Measurements from ENCODE around the gene MLLT6. TPM values are rescaled to one million over a fixed set of nuclear protein-coding genes. Genes with fewer than 3 reads are reported as not detected.

Gene MLLT6
- total RNA-seq, 1 donor from 2014 or later = 71.9 TPM

GRCh38 chr17:38733982-38734973 lies 29.2 kb downstream of the MLLT6 start:
- ATAC-seq (ENCODE audit: poor library complexity) = no peak
- no peak for DNase-seq
- intact Hi-C loops (cut with DNase I) = no loop called here

GRCh38 chr17:38735161-38735997 lies 30.3 kb downstream of the MLLT6 start:
- ATAC-seq (ENCODE audit: poor library complexity) (peak; percentile 32), DNase-seq (peak; percentile 79)
- intact Hi-C loops (cut with DNase I) = loop anchor here (5.0 kb wide), 1 partner anchor 33 kb away; no protein-coding TSS in a partner anchor

- DNase-seq (no peak), ATAC-seq (ENCODE audit: poor library complexity) (no peak)
- intact Hi-C loops (cut with DNase I) = loop anchor here (5.0 kb wide), 1 partner anchor 36 kb away; no protein-coding TSS in a partner anchor
Measured at GRCh38 chr17:38738007-38738662, 33.1 kb downstream of the MLLT6 start.

GRCh38 chr17:38738686-38739085 lies 33.6 kb downstream of the MLLT6 start:
- no peak for ATAC-seq (ENCODE audit: poor library complexity)
- intact Hi-C loops (cut with DNase I) = loop anchor here (5.0 kb wide), 1 partner anchor 36 kb away; no protein-coding TSS in a partner anchor
- no peak for DNase-seq

GRCh38 chr17:38739305-38739704 lies 34.2 kb downstream of the MLLT6 start:
- DNase-seq = no peak
- intact Hi-C loops (cut with DNase I) = loop anchor here (5.0 kb wide), 1 partner anchor 37 kb away; no protein-coding TSS in a partner anchor

DNA sequence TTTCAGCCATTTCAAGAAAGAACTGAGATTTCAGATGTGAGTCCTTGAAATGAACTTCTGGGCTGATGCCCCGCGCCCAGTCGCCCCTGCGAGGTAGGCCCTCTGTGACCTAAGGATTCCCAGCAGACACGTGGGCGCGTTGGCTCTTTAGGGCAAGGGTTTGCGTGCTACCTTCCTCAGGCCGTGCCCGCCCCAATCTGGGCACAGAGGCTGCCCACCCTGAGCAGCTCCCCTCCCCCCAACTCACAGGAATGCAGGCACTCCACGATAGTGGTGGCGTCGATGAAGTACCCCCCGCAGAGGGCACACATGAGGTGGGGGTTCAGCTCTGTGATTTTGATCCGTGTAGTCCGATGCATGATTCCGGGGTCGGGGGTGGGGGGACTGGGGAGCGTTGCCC lies 35.0 kb downstream of the MLLT6 start:
- DNase-seq (no peak), ATAC-seq (ENCODE audit: poor library complexity) (no peak)
- intact Hi-C loops (cut with DNase I) = no loop called here

More at GRCh38 chr17:38739305-38739704, 34.2 kb downstream of the MLLT6 start:
- ATAC-seq (ENCODE audit: poor library complexity) = no peak

- intact Hi-C loops (cut with DNase I) = no loop called here
- ATAC-seq (ENCODE audit: poor library complexity) (no peak), DNase-seq (no peak)
Measured at GRCh38 chr17:38740806-38741205, 35.7 kb downstream of the MLLT6 start.

GRCh38 chr17:38741461-38741860 lies 36.4 kb downstream of the MLLT6 start:
- ATAC-seq (ENCODE audit: poor library complexity) = peak; percentile 8
- DNase-seq = no peak
- intact Hi-C loops (cut with DNase I) = no loop called here

DNA sequence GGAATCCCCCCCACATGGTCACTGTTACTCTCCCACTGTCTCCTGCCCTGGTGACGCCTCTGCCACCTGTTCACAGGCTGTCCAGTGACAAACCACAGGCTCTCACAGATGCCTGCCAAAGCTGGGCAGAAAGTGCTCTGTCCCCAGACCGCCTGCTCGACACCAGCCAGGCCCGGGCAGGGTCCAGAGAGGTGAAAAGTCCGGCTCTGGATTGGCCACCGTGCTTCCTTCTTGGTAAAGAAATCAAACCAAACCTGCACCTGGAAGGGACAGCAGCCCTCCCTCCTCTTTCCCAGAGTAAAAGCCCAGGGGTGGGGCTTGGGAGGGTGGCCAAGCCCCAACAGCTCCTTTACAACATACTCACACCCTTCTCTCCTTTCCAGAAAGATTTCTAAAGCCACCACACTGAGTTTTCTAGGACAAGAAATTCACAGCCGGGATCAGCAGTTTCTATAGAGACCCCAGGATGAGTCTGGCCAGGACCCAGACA lies 36.9 kb downstream of the MLLT6 start:
- peak; percentile 61 for DNase-seq
- ATAC-seq (ENCODE audit: poor library complexity) = peak; percentile 75
- intact Hi-C loops (cut with DNase I) = no loop called here

DNA sequence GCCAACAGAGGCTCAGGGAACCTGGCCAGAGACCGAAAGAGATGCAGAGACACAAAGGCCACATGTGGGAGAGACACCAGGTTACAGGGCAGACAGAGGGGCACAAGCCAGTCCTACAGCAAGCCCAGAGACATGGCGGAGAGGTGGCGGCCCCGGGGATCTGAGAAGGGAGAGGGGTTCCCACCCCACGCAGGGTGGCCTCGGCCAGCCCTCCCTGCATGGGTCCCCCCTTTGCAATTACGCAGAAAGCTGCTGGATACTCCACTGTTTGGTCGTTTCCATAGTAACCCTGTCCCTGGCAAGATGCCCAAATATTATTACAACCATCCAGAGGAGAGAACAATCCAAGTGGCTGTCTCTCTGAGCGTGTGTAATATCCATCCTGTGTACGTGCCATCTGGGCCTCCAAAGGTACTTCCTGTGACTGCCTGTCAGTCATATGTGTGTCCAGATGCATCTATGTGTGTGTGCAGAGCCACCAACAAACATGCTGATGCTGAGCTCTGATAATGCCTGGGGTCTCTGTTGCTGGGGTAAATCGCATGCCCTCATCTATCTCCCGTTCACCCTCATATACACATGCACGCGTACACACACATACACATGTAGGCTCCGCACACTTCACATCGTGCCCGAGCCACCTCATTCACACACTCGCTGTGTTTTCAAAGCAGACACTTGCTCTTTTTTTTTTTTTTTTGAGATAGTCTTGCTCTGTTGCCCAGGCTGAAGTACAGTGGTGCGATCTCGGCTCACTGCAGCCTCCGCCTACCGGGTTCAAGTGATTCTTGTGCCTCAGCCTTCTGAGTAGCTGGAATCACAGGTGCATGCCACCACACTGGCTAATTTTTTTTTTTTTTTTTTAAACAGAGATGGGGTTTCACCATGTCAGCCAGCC lies 37.6 kb downstream of the MLLT6 start:
- DNase-seq (peak; percentile 50), ATAC-seq (ENCODE audit: poor library complexity) (peak; percentile 68)
- intact Hi-C loops (cut with DNase I) = no loop called here

GRCh38 chr17:38743556-38744171 lies 38.6 kb downstream of the MLLT6 start:
- intact Hi-C loops (cut with DNase I) = no loop called here
- DNase-seq = no peak
- no peak for ATAC-seq (ENCODE audit: poor library complexity)

DNA sequence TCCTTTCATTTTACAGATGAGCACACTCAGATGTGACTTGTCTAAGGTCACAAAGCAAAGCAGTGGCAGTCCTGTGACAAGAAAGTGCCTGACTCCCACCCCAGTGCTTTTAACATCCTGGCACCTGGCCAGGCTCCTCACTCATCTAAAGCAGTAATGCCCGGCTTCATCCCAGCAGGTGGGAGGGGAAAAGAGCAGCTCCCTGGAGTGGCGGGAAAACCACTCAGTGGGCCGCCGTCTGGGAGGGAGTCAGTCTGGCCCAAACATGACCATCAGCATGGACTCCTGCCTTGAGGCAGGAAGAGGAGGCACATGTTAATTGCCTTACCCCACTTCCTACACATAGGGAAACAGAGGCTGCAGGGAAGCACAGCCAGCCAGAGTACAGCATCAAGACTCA lies 40.5 kb downstream of the MLLT6 start:
- intact Hi-C loops (cut with DNase I) = no loop called here
- ATAC-seq (ENCODE audit: poor library complexity) (no peak), DNase-seq (no peak)

DNA sequence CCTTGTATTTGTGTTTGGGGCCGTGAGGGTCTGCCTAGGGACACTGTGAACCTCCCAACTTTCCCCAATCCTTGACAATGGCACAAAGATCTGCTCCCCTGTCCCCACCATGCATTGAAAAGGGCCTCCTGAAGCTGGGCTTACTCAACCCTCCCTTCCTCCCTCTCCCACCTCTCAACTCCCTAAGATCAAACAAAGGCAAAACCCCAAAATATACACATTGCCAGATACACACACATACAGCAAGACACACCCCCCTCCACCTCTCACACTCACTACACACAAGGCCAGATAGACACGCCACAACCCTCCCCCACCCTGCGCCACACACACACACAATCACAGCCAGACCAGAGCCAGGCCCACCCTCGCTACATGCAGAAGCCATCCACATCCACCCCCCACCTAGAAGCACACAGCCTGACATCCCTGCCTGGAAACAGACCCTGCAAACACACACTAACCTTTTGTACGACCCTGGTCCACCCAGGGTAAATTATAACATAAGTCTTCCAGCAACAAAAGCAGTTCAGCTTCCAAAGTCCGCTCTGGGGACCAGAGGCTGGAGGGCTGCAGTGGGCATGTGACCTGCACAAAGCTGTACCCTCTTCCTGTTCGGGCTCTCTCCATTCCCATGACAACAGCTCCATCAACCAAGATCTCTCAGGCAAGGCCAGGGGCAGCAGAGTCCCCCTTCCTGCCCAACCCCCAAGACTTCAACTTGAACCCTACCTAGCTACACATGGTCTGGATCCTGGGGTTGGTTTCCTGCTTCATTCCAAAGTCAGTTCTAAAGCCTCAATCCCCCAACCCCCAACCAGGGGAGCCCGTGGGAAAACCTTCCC lies 41.2 kb downstream of the MLLT6 start:
- DNase-seq (no peak), ATAC-seq (ENCODE audit: poor library complexity) (no peak)
- intact Hi-C loops (cut with DNase I) = no loop called here

DNA sequence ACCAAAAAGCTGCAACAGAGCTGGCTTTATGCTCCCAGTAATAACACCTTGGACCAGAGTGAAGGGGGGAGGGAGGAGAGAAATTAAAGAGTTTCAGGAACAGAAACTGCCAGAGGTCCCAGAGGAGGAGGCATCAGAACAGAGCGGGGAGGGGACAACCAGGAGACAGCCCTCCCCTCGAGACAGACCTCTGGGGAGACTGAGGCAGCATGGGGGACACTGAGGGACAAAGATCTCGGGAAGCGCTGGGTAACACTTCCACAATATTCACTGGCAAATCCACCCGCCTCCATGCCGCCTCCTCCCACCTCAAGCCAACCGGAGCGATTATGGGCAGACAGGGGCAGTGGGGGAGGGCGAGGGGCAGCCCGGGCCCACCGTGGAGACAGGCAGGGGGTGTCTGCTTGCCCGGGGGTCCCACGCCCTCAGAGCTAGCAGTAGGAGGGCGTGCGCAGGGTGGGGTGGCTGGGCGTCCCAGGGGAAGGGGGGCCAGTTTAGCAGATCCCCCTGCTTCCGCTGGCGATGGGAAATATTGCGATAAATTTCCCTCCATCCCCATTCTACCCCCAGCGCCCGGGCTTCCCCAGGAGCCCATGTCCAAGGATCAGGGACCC lies 41.9 kb downstream of the MLLT6 start:
- no peak for ATAC-seq (ENCODE audit: poor library complexity)
- DNase-seq = peak; percentile 49
- intact Hi-C loops (cut with DNase I) = no loop called here

DNA sequence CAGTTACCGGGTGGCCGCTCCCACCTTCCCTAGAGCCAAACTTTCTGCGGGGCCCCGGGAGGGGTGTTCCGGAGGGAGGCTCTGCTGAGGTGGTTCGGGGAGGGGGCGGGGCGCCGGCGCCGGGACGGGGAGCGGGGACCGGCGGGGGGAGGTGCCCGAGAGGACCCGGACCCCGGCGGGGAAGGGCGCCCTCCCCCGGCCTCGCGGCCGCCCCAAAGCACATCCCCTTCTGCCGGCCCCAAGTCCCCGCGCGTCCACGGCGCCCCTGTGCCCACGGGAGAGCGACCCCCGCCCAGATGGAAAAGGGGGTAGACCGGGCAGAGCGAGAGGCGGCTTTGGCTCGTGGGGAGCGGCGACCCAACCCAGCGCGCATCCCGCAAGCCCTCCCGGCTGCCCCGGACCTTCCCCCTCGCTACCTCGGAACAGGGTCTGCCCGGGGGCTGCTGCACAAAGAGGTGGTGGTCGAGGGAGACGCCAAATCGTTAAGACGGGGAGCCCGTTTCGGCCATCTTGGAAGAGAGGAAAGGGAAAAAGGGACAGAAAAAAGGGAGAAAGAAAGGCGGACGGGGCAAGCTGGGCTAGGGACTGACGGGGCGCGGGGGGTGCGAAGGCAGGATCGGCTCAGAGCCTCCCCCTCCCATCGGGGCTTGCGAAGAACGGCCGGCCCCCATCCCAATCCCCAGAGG lies 42.5 kb downstream of the MLLT6 start:
- DNase-seq (peak; percentile 72), ATAC-seq (ENCODE audit: poor library complexity) (no peak)
- intact Hi-C loops (cut with DNase I) = no loop called here
